A549 (cell line): ENCODE measurements around the gene SPECC1L.

Experiments used
- CTCF ChIP-seq: fragments of >200 bp; sonication (Bioruptor Twin); formaldehyde crosslinking; IDR thresholded peaks from 3 replicates; pipeline ENCODE4 v1.5.1; 2016
- MAZ ChIP-seq: fragments of 150-350 bp; IDR thresholded peaks from 2 replicates; pipeline ENCODE4 v1.6.1; 2014; ENCODE audit warnings: antibody characterized with exemption, low read depth, low read length, borderline replicate concordance
- REST ChIP-seq: fragments of 200-600 bp; sonication (generic); IDR thresholded peaks from 2 replicates; pipeline ENCODE4 v1.6.1; 2016; ENCODE audit warnings: antibody characterized with exemption, mild to moderate bottlenecking, moderate library complexity

- TF ChIP-seq CTCF, result no peak
- TF ChIP-seq MAZ, result no peak
- TF ChIP-seq REST, result no peak
Observed at GRCh38 chr22:24324137-24324536, 53.5 kb downstream of the SPECC1L start.
